ENCODE data around the gene CACNA1D.

The CACNA1D gene

GRCh38 chr3:53829605-53830004 is 335.2 kb downstream of the CACNA1D start:
- no peak for DNase-seq (ENCODE audit: low read depth)
- no peak for TF ChIP-seq CTCF (IDR thresholded peaks at IDR 0.05; ENCODE audit: insufficient read depth, low read depth, low read length, missing control alignments)
- no peak overlapping the region for H3K4me3 ChIP-seq (ENCODE audit: low read depth, low read length)

DNA sequence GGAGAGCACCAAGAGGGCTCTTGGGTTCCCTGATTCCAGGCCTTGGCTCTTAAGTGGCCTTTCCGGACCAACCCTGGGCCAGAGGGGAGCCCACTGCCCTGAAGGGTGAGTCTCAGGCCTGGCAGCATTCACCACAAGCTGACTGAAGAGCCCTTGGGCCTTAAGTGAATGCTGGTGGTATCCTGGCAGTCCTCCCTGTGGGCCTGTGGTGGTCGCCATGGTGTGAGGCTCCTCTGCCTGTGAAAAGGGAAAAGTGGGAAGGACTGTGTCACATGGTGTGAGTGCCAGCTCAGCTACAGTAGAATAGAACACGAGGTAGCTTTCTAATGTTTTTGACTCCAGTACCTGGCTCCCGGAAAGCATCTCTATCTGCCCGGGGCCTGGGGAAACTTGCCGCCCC is 336.5 kb downstream of the CACNA1D start:
- no peak overlapping the region for H3K4me3 ChIP-seq (ENCODE audit: low read depth, low read length)
- DNase-seq (ENCODE audit: low read depth): no peak
- no peak for TF ChIP-seq CTCF (IDR thresholded peaks at IDR 0.05; ENCODE audit: insufficient read depth, low read depth, low read length, missing control alignments)

- TF ChIP-seq CTCF (IDR thresholded peaks at IDR 0.05; ENCODE audit: insufficient read depth, low read depth, low read length, missing control alignments): no peak
- no peak for DNase-seq (ENCODE audit: low read depth)
- H3K4me3 ChIP-seq (ENCODE audit: low read depth, low read length): no peak overlapping the region
Observed at GRCh38 chr3:53833053-53833645, 338.7 kb downstream of the CACNA1D start.

- TF ChIP-seq CTCF (IDR thresholded peaks at IDR 0.05; ENCODE audit: insufficient read depth, low read depth, low read length, missing control alignments): no peak
- no peak for DNase-seq (ENCODE audit: low read depth)
Observed at GRCh38 chr3:53833700-53834099, 339.3 kb downstream of the CACNA1D start.

DNA sequence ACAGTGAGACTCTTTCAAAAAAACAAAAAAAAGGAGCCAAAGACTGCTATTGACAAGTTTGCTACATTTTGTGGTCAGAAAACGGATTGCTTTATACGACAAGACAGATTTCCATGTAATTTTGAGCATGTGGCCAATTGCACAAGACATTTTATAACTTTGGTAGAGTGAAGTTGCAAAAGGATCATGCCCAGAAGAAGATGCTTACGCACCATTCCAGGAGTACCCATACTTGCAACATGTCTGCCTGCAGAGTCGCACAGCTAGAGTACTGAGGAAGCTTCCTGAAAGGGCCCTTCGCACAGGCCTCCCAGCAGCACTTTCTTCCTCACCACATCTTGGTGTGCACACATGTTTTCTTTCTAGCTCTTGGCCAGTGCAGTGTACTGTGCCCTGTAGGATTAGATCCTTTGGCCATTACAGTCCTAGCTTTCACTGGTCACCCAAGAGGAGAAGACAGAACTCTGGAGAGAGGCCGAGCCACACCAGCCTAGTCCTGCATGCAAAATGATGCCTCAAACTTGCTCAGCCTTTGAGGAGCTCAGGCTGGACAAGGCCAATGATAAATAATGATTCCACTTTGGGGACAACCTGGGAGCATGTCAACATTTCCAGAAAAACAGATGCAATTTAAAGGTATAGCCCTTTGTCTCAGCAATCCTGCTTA is 340.2 kb downstream of the CACNA1D start:
- DNase-seq (ENCODE audit: low read depth): no peak
- TF ChIP-seq CTCF (IDR thresholded peaks at IDR 0.05; ENCODE audit: insufficient read depth, low read depth, low read length, missing control alignments): no peak

More at GRCh38 chr3:53833700-53834099, 339.3 kb downstream of the CACNA1D start:
- no peak overlapping the region for H3K4me3 ChIP-seq (ENCODE audit: low read depth, low read length)

GRCh38 chr3:53835257-53835656 is 340.8 kb downstream of the CACNA1D start:
- TF ChIP-seq CTCF (IDR thresholded peaks at IDR 0.05; ENCODE audit: insufficient read depth, low read depth, low read length, missing control alignments): no peak
- no peak overlapping the region for H3K4me3 ChIP-seq (ENCODE audit: low read depth, low read length)
- DNase-seq (ENCODE audit: low read depth): no peak

More for the DNA sequence above, 340.2 kb downstream of the CACNA1D start:
- no peak overlapping the region for H3K4me3 ChIP-seq (ENCODE audit: low read depth, low read length)
